IPS-11a (cell line): ENCODE results near the gene FRRS1.
"Not testable (repeated sequence)": the region's sequence is repeated elsewhere in the genome, so short reads cannot be mapped to it uniquely, and the experiment has no call there.

ENCODE experiments used
- H3K4me3 ChIP-seq: one replicate; pipeline ENCODE4 v1.5.1; 2013; ENCODE audit warnings: low read depth, low read length, control low read depth

Gene FRRS1, protein sequence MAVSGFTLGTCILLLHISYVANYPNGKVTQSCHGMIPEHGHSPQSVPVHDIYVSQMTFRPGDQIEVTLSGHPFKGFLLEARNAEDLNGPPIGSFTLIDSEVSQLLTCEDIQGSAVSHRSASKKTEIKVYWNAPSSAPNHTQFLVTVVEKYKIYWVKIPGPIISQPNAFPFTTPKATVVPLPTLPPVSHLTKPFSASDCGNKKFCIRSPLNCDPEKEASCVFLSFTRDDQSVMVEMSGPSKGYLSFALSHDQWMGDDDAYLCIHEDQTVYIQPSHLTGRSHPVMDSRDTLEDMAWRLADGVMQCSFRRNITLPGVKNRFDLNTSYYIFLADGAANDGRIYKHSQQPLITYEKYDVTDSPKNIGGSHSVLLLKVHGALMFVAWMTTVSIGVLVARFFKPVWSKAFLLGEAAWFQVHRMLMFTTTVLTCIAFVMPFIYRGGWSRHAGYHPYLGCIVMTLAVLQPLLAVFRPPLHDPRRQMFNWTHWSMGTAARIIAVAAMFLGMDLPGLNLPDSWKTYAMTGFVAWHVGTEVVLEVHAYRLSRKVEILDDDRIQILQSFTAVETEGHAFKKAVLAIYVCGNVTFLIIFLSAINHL

DNA sequence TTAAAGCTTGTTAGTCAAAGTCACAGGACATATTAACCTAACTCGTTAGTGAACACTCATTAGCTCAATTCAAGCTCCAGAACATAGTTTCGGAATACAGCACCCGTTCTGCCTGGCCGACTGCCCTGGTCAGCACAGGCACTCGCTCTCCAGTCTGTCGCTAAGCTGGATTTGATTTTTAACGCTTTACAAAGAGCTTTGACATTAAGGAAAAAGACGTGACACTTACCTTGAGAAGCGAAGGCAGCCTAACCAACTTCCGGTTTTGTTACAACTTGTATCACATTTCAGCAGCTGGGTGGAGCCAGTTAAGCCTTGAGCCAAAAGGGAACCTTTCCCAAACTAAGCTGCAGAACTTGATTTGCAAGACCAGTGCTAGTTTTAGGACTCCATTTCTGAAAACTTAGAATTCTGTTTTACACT lies at the start of gene FRRS1:
TSS of gene FRRS1 (minus strand) at position 258 of the 423 bp plus-strand sequence. CDS start 17,867 bp downstream, outside the sequence.
- H3K4me3 ChIP-seq, result peak within 1 kb of the TSS; percentile 41

GRCh38 chr1:99814373-99814900 lies 48.0 kb upstream of the FRRS1 start:
- H3K4me3 ChIP-seq, result no peak overlapping the region

DNA sequence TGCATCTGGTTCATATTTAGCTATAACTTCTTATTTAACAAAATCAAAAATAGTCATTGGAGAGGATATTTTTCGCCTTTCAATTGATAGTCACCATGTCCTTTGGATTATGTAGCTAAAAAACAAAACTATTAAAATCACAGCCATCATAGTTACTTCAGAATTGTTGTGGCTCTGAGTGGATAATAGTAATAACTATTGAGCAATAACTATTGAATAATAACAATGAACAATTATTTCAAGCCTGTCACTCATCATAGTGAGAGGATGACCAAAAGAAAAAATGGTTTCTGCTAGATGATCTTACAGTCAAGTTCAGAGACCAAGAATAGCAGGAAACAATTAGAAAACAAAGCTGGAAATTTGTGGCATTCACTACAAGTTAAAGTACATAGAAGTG lies 45.3 kb upstream of the FRRS1 start:
- no peak overlapping the region for H3K4me3 ChIP-seq

DNA sequence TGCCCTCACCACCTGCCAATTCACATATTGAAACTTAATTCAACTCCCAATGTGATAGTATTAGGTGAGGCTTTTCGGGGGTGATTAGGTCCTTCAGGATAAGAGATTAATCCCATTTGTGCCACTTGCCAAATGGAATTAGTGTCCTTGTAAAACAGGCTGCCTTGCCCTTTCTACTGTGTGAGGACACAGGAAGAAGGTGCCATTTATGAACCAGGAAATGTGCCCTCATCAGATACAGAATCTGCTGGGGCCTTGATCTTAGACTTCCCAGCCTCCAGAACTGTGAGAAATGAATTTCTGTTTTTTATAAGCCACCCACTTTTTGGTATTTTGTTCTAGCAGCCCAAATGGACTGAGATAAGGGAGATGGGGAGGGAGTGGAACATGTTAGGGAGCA lies 44.6 kb upstream of the FRRS1 start:
- no peak overlapping the region for H3K4me3 ChIP-seq

DNA sequence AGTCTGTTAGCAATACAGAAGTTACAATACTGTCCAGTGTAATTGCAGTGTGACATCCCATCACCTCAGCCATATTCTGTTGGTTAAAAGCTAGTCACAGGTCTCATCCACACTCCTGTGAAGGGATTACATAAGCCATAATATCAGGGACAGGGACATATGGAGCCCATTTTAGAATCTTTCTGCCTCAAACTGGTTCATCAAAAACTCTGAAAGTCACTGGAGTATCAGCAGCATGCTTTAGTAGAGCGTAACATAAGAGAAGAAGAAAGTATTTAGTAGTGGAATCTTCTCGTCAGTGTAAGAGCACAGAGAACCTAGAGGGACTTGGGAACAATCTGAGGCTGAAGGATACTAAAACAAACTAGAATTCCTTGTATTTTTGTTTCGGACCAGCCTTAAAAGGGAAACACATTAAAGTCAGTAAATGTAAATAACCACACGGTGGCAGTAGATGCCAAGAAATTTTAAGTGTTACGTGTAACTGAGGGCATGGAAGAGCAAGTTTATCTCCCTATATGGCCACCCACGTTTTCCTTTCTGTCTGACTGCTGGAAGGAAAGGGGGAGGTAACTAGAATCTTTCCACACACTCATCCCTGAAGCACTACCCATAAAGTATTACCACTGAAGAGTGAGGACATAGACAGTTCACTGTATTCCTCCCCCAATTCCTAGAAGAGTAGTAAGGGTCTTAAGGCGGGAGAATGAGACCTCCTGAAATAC lies 42.1 kb upstream of the FRRS1 start:
- no peak overlapping the region for H3K4me3 ChIP-seq

GRCh38 chr1:99806882-99807281 lies 40.4 kb upstream of the FRRS1 start:
- H3K4me3 ChIP-seq, result no peak overlapping the region

DNA sequence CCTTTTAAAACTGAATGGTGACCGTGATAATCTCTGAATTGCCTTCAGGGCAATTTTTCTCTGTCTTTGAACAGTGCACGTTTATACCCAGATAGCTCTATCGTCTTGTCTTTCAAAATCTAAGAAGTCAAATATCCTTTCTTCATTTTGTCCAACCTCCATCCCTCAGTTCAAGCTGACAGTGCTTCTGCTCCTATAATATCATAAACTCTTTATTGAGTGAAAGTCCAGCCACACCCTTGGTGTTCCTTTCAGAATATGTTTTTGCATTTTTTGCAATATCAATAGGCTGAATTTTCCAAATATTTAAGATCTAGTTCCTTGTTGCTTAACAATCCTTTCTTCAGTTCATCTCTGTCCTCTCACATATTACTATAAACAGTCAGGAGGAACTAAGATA lies 35.1 kb upstream of the FRRS1 start:
- H3K4me3 ChIP-seq, result no peak overlapping the region

DNA sequence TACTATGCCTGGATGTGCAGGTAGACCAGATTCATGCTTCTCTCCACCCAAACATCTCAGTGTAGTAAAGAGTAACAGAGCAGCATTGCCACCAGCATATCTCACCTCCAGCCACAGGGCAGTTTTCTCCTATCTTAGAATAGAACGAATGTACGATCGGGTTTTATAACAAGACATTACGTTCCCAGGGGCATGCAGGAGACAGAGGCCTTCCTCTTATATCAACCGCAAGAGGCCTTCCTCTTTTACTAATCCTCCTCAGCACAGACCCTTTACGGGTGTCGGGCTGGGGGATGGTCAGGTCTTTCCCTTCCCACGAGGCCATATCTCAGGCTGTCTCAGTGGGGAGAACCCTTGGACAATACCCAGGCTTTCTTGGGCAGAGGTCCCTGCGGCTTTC lies 27.4 kb upstream of the FRRS1 start:
- not testable (repeated sequence) for H3K4me3 ChIP-seq

- no peak overlapping the region for H3K4me3 ChIP-seq
Measured at GRCh38 chr1:99789715-99790114, 23.3 kb upstream of the FRRS1 start.

DNA sequence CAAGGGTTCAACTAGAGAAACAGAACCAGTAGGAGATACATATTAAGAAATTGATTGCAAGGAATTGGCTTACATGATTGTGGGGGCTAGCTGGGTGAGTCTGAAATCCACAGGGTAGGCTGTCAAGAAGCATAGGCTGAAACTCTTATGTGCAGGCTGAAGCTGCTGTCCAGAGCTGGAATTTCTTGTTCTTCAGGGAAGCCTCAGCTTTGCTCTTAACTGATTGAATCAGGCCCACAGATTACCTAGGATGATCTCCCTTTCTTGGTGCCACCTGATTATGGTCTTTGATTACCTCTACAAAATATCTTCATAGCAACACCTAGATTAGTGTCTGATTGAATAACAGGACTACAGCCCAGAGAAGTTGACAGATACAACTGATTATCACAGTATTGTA lies 22.5 kb upstream of the FRRS1 start:
- no peak overlapping the region for H3K4me3 ChIP-seq

GRCh38 chr1:99786751-99787501 lies 20.5 kb upstream of the FRRS1 start:
- no peak overlapping the region for H3K4me3 ChIP-seq

DNA sequence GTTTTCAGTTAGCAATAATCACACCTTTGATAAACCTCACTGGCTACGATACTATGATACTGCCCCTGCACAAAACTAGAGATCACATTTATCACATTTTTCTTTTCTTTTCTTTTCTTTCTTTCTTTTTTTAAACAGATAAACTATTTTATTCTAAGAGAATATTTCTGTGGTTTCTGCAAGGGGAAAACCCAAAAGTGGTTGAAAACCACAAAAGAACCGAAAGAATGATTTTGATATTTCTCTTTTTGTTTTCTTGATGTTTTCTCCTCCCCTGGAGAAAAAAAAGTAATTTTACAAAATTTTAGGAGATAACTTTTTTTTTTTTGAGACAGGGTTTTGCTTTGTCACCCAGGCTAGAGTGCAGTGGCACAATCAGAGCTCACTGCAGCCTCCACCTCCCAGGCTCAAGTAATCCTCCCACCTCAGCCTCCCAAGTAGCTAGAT lies 18.4 kb upstream of the FRRS1 start:
- no peak overlapping the region for H3K4me3 ChIP-seq

DNA sequence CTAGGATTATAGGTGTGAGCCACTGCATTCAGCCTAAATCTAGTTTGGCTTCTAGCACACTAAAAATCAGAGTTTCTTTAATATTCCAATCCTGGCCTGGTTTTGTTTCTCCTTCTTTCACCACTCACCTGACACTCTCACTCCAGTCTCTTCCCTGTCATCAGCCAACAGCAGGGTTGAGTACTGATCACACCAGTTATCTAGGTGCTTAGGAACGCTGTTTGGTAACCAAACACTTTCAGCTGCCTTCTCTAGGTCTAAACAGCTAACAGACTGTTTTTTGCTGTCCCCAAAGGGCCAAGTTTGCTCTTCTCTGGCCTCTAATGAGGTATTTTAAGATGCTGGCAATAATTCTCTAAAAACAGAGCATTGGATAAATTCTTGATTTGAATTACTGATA lies 17.7 kb upstream of the FRRS1 start:
- H3K4me3 ChIP-seq, result no peak overlapping the region

GRCh38 chr1:99782920-99783319 lies 16.5 kb upstream of the FRRS1 start:
- H3K4me3 ChIP-seq, result no peak overlapping the region

DNA sequence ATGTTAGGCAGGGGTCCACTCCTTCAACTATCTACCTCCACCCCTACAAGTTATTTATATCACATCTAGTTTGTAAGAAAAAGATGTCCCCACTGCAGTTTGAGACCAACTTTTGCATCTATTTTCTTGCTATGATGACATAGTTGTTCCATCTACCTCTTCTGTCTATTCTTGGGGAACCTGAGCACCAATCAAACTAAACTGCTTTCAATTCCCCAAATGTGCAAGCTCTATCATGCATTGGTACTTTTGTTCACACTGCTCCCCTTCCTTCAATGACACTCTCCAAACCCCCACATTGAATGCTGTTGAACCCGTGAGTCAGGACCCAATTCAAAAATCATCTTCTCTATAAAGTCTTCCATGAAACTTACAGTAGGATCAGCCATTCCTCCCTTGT lies 16.0 kb upstream of the FRRS1 start:
- H3K4me3 ChIP-seq, result no peak overlapping the region

DNA sequence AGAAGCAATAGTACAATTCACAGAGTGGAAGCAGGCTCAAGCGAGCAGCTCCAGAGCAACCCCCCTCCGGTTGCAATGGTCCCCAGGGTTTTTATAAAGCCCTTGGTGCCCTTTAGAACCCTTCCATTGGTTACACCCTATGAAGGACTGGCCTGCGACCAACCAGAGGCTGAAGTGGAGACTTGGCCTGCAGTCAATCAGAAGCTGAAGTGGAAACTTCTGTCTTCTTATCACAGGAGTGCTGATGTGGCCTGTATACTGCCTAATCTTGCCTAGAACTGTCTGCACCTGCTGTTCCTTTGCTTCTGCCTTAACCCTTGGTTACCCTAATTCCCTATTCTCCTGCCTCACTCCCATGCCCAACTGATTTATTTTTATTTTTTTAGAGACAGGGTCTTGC lies 15.4 kb upstream of the FRRS1 start:
- no peak overlapping the region for H3K4me3 ChIP-seq

- no peak overlapping the region for H3K4me3 ChIP-seq
Measured at GRCh38 chr1:99777752-99778151, 11.3 kb upstream of the FRRS1 start.

DNA sequence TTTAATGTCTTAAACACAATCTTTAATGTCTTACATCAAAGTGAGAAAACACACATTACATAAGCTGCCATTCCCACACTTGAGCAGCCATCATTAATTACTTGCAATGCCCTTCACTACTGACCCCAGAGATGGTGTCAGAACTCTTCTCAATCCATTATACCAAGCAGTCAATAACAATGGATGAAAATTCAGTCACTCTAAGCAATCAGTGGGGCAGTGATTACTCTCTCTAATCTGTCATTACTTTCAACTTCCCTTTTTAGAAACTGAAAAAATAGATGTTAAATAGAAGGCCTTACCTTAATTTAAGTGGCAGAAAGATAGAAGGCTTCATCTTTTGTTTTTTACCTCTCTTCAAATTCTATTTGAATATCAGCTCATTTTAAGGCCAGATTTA lies 9.7 kb upstream of the FRRS1 start:
- H3K4me3 ChIP-seq, result no peak overlapping the region

DNA sequence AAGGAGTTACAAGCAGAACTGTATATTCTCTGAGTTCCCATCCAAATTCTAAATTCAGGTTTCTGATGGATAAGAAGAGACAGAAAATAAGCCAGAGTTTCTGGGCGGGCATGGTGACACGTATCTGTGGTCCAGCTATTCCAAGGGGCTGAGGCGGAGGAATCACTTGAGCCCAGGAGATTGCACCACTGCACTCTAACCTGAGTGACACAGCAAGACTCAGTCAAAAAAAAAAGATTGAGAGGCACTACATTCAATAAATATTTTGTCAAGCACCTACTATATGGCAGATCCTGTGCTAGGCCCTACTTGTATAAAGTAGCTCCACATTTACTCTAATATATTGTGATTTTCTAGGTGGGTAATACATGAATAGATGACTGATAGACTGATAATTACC lies 6.4 kb upstream of the FRRS1 start:
- no peak overlapping the region for H3K4me3 ChIP-seq

DNA sequence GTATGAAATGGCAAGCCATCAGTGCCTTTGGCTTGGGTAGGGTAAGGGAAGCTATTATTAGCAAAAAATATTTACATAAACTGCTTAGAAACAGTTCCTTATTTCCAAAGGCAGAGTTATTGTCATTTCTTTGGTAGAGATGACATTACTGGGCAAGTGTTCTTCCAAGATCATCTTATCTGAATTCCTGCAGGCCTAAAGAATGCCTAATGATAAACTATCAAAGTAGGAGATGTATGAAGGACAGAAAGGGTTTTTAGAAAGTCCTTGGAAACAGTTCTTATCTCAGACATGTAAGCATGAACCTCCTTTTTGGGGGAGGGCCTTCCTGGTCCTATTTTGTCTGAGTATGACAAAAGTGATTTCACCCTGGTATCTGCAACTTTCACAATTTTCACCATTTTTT lies 5.1 kb upstream of the FRRS1 start:
- no peak overlapping the region for H3K4me3 ChIP-seq
